Measurements from ENCODE around the gene FOXR1. TPM values are rescaled to one million over a fixed set of nuclear protein-coding genes. Genes with fewer than 3 reads are reported as not detected.

FOXR1 gene
- total RNA-seq, 4 donors from 2014 or later, result not detected

DNA sequence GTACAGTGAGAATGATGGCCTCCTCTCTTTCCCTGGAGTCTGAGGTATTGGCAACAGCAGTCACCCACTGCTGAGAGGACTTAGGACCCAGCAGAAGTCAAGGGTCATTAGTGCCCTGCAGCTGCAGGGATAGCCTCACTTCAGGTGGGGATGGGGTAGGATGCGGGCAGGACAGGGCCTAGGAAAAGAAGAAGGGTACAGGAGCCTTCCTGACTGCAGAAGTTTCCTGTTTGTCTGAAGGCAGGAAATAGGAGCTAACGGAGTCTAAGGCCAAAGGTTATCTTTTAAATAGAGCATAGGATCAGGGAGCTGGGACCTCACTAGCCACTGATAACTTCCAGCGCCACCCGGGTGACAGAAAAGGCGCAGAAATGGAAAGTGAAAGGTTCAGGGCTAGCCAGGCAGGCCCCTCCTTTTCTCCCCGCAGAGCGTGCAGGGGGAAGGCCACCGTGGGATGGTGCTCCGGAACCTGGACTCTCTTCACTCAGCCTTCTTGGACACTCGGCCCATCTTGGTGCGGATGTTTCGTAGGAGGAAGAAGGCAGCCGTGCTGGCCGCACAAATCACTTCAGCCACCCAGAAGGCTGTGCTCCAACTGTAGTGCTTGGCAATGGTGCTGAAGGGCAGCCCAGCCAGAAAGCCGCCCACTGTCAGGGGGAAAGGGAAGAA, 53.0 kb downstream of the FOXR1 start:
- Histone ChIP-seq H3K36me3 (peaks cover 20 to 83% (median 68%) of the 10 kb centered on the region in 4 donors), H3K4me1 (peaks cover 19 to 53% (median 40%) of the 10 kb centered on the region in 4 donors), H3K9me3 (no peaks in the 10 kb centered on the region), H3K27me3 (no peaks in the 10 kb centered on the region), H3K27ac (replicated peaks in 1 of 4) (peak overlapping the region; percentile 18 to 54 (median 38)), H3K4me3 (no peak overlapping the region)
- no peak for TF ChIP-seq EP300 (IDR thresholded peaks at IDR 0.05)
- no peak for TF ChIP-seq POLR2A (IDR thresholded peaks at IDR 0.05; ENCODE audit: low read depth)
- TF ChIP-seq POLR2AphosphoS5 (IDR thresholded peaks at IDR 0.05), result no peak
- TF ChIP-seq, protein P1, sequence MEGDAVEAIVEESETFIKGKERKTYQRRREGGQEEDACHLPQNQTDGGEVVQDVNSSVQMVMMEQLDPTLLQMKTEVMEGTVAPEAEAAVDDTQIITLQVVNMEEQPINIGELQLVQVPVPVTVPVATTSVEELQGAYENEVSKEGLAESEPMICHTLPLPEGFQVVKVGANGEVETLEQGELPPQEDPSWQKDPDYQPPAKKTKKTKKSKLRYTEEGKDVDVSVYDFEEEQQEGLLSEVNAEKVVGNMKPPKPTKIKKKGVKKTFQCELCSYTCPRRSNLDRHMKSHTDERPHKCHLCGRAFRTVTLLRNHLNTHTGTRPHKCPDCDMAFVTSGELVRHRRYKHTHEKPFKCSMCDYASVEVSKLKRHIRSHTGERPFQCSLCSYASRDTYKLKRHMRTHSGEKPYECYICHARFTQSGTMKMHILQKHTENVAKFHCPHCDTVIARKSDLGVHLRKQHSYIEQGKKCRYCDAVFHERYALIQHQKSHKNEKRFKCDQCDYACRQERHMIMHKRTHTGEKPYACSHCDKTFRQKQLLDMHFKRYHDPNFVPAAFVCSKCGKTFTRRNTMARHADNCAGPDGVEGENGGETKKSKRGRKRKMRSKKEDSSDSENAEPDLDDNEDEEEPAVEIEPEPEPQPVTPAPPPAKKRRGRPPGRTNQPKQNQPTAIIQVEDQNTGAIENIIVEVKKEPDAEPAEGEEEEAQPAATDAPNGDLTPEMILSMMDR (IDR thresholded peaks at IDR 0.05), result no peak
- DNase-seq (ENCODE audit: extremely low spot score), result no peak
- WGBS, result 66% methylated on average over 14 of the region's 15 CpGs
- intact Hi-C loops (cut with DNase I), result no loop called here

DNA sequence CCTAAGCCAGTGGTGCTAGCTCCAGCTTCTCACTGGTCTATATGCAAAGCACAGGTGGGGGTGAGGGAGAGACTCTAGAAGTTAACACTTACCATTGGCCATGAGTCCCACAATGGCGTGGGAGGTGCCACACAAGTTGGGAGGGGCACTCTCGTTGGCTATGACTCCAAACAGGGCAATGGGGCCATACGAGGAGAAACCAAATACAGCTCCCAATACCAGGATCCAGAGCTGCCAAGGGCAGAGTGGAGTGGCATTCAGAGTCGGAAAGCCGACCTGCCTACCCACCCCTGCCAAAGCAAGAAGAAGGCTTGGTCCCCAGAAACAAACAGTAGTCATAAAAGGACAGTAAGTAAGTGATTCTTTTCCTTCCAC, 53.5 kb downstream of the FOXR1 start:
- intact Hi-C loops (cut with DNase I), result no loop called here
- H3K27ac ChIP-seq (replicated peaks in 1 of 4), result peak overlapping the region; percentile 18 to 54 (median 38)
- TF ChIP-seq POLR2A (IDR thresholded peaks at IDR 0.05; ENCODE audit: low read depth), result no peak
- H3K27me3 ChIP-seq, result no peaks in the 10 kb centered on the region
- H3K4me1 ChIP-seq, result peaks cover 18 to 53% (median 40%) of the 10 kb centered on the region in 4 donors
- H3K9me3 ChIP-seq, result no peaks in the 10 kb centered on the region
- DNase-seq (ENCODE audit: extremely low spot score), result no peak
- peaks cover 20 to 83% (median 68%) of the 10 kb centered on the region in 4 donors for H3K36me3 ChIP-seq
- H3K4me3 ChIP-seq, result no peak overlapping the region
- 58% methylated on average over 5 of the region's 5 CpGs for WGBS

DNA sequence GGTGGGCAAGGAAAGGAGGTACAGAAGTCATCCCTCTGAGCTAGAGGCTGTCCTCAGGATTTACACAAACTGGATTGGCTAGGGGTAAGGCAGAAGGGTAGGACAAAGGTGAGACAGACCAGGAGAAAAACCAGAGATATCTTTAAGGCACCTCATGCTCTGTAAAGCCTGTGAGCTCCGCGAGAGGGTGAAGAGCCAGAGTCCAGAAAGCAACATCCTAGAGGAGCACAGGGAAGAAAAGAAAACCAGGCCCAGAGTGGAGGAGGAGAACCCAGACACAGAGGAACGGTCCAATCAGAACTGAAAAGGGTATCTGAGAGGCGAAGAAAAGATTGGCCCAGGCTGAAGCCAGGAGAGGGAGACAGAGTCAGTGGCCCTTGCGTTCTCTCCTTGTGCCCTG, 54.0 kb downstream of the FOXR1 start:
- 90% methylated on average over 5 of the region's 5 CpGs for WGBS
- Histone ChIP-seq H3K36me3 (peaks cover 17 to 80% (median 68%) of the 10 kb centered on the region in 4 donors), H3K9me3 (no peaks in the 10 kb centered on the region), H3K4me3 (no peak overlapping the region), H3K27me3 (no peaks in the 10 kb centered on the region), H3K27ac (replicated peaks in 1 of 4) (peak overlapping the region in 2 of 4 donors; percentile 34 to 42), H3K4me1 (peaks cover 15 to 52% (median 38%) of the 10 kb centered on the region in 4 donors)
- DNase-seq (ENCODE audit: extremely low spot score), result no peak
- TF ChIP-seq EP300 (IDR thresholded peaks at IDR 0.05), result no peak
- TF ChIP-seq, protein P1 (IDR thresholded peaks at IDR 0.05), result no peak
- TF ChIP-seq POLR2AphosphoS5 (IDR thresholded peaks at IDR 0.05), result no peak
- no peak for TF ChIP-seq POLR2A (IDR thresholded peaks at IDR 0.05; ENCODE audit: low read depth)
- intact Hi-C loops (cut with DNase I), result no loop called here

DNA sequence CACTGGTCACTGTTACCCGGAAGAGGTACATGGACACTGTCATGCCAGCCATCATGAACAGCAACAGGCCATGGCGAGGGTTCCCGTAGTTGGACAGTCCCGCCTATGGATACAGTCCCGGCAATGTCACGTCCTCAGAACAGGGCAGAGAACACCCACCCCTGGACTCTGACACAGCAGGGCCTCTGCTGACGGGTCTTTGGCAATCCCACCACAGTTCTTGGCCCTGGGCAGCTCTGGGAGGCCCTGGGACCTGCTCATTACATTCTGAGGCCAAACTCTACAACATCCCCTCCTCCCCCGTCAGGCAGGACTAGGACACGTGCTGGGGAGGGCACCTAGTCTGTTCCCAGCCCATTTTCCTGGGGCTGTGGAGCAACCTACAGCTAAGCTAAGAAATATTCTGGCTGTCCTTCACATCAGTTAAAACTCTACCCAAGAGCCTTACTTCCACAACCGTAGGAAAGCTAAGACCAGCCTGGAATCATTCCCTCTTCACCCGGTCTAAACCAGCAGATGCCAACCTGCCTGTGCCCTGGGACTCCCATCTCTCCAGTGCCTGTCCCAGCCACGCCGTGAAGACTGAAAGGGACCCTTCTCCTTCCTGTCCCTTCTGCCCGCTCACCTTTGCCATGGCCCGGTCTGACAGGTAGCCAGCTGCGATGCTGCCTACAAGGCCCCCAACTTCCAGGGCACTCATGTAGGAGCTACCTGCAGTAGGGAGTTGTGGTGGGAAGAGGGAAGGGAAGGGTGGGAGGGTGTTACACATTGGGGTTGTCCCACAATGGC, 54.6 kb downstream of the FOXR1 start:
- Histone ChIP-seq H3K27ac (replicated peaks in 1 of 4) (peak overlapping the region in 1 of 4 donors; percentile 34), H3K36me3 (peaks cover 16 to 73% (median 65%) of the 10 kb centered on the region in 4 donors), H3K9me3 (no peaks in the 10 kb centered on the region), H3K4me3 (no peak overlapping the region), H3K4me1 (peaks cover 15 to 49% (median 35%) of the 10 kb centered on the region in 4 donors), H3K27me3 (no peaks in the 10 kb centered on the region)
- intact Hi-C loops (cut with DNase I), result no loop called here
- WGBS, result 88% methylated on average over 16 of the region's 16 CpGs
- no peak for DNase-seq (ENCODE audit: extremely low spot score)
- TF ChIP-seq POLR2A (IDR thresholded peaks at IDR 0.05; ENCODE audit: low read depth), result no peak
- no peak for TF ChIP-seq POLR2AphosphoS5 (IDR thresholded peaks at IDR 0.05)
- TF ChIP-seq, protein P1 (IDR thresholded peaks at IDR 0.05), result no peak
- no peak for TF ChIP-seq EP300 (IDR thresholded peaks at IDR 0.05)

DNA sequence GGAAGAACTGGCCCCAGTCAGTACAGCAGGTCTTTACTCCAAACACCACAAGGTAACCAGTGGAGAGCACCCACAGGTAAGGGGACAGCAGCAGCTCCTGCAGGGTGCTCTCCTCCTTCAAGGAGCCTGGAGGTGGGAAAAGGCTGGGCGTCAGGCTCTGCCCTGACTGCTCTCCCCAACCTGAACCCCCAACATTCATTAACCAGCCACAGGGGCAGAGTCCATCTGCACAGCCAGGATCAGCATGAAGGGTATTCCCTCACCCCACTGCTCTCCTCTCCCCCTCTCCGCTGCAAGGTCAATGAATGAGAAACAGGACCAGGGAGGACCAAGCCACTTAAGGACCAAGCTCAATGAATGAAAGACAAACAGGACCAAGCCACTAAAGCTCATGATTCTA, 55.4 kb downstream of the FOXR1 start:
- WGBS, result 90% methylated on average over 2 of the region's 2 CpGs
- Histone ChIP-seq H3K27ac (replicated peaks in 1 of 4) (no peak overlapping the region), H3K27me3 (no peaks in the 10 kb centered on the region), H3K4me1 (peaks cover 15 to 42% (median 30%) of the 10 kb centered on the region in 4 donors), H3K9me3 (no peaks in the 10 kb centered on the region), H3K36me3 (peaks cover 12 to 65% (median 58%) of the 10 kb centered on the region in 4 donors), H3K4me3 (no peak overlapping the region)
- intact Hi-C loops (cut with DNase I), result no loop called here
- DNase-seq (ENCODE audit: extremely low spot score), result no peak
- no peak for TF ChIP-seq EP300 (IDR thresholded peaks at IDR 0.05)
- no peak for TF ChIP-seq POLR2AphosphoS5 (IDR thresholded peaks at IDR 0.05)
- no peak for TF ChIP-seq POLR2A (IDR thresholded peaks at IDR 0.05; ENCODE audit: low read depth)
- TF ChIP-seq, protein P1 (IDR thresholded peaks at IDR 0.05), result no peak
